Natural killer cell (primary cell): Measurements from ENCODE around the gene MRPS6. TPM values are rescaled to one million over a fixed set of nuclear protein-coding genes. Genes with fewer than 3 reads are reported as not detected.

Source experiments
- ATAC-seq, 3 donors: fragments of 150-1000 bp in 2 of 3; fragments of 200-7000 bp in 1 of 3; cut with Tn5 transposase; 1 replicate in 1 of 3; 2 replicates in 2 of 3; pipeline ENCODE4 v1.10.0; 2021; ENCODE audit warnings: mild to moderate bottlenecking in 2 of 3, moderate library complexity in 2 of 3
- DNase-seq, 2 donors: peaks; one replicate each; pipeline versions ENCODE4 v3.0.0 to v3.0.0-alpha.2; 2013 to 2021; ENCODE audit warnings: mixed read lengths in 1 of 2
- H3K27ac ChIP-seq: one replicate; pipeline ENCODE4 v1.5.1; 2013; ENCODE audit warnings: mild to moderate bottlenecking, low read length
- H3K27me3 ChIP-seq: one replicate; pipeline ENCODE4 v1.6.1; 2013; ENCODE audit warnings: low read length; ENCODE audit not compliant: control insufficient read depth, insufficient read depth
- H3K36me3 ChIP-seq: one replicate; pipeline ENCODE4 v1.6.1; 2013; ENCODE audit warnings: low read length; ENCODE audit not compliant: control insufficient read depth, insufficient read depth
- H3K4me1 ChIP-seq: one replicate; pipeline ENCODE4 v1.6.1; 2013; ENCODE audit warnings: low read length; ENCODE audit not compliant: control insufficient read depth, insufficient read depth
- H3K4me3 ChIP-seq: one replicate; pipeline ENCODE4 v1.5.1; 2013; ENCODE audit warnings: low read length
- H3K9me3 ChIP-seq: one replicate; pipeline ENCODE4 v1.6.1; 2013; ENCODE audit warnings: low read length; ENCODE audit not compliant: control insufficient read depth, insufficient read depth
- H3K27ac Mint-ChIP-seq, 2 donors: one replicate each; pipeline ENCODE4 v1.8.0; 2022; ENCODE audit warnings: mild to moderate bottlenecking in 2 of 2, mixed read lengths in 2 of 2, moderate library complexity in 1 of 2
- H3K27me3 Mint-ChIP-seq, 2 donors: one replicate each; pipeline ENCODE4 v1.8.0; 2022; ENCODE audit warnings: low read depth in 2 of 2, mixed read lengths in 2 of 2
- H3K36me3 Mint-ChIP-seq: one replicate; pipeline ENCODE4 v1.8.0; 2022; ENCODE audit warnings: mixed read lengths
- H3K4me1 Mint-ChIP-seq, 2 donors: one replicate each; pipeline ENCODE4 v1.8.0; 2022; ENCODE audit warnings: mixed read lengths in 2 of 2
- H3K4me3 Mint-ChIP-seq: one replicate; pipeline ENCODE4 v1.8.0; 2022; ENCODE audit warnings: mild to moderate bottlenecking, moderate library complexity, mixed read lengths
- H3K9me3 Mint-ChIP-seq, 2 donors: one replicate each; pipeline ENCODE4 v1.8.0; 2022; ENCODE audit warnings: mixed read lengths in 2 of 2
- CTCF ChIP-seq: fragments of 200-600 bp; IDR thresholded peaks from one replicate; pipeline ENCODE4 v1.8.0; 2022; ENCODE audit warnings: antibody characterized with exemption
- WGBS: methylation state at CpG from one replicate; pipeline ENCODE4 v1.1.7; 2013; ENCODE audit warnings: missing lambda C conversion rate; ENCODE audit not compliant: insufficient coverage; 5-methylcytosine and 5-hydroxymethylcytosine counted together
- intact Hi-C: fragments of 100-400 bp; cut with micrococcal nuclease; formaldehyde crosslinking; loops from one replicate; pipeline ENCODE4 v1.14.2; 2022
- total RNA-seq, 4 donors: library from RNA; stranded (reverse); fragments of 120-200 nt in 1 of 4; gene quantifications; one replicate each; pipeline versions ENCODE4 v1.2.3 to v1.2.4, GENCODE V29; 2013 to 2022

Gene MRPS6
- total RNA-seq, 3 donors from 2014 or later (not counting 1 experiment from before 2014, with no cell fraction given) = 42.7 to 54.5 (median 44.3) TPM

GRCh38 chr21:34128674-34129038, 55.3 kb downstream of the MRPS6 start:
- peaks cover 32% of the 10 kb centered on the region for H3K4me1 ChIP-seq
- intact Hi-C loops = no loop called here

GRCh38 chr21:34129039-34129891, 55.9 kb downstream of the MRPS6 start:
- WGBS = 57% methylated on average over 17 of the region's 17 CpGs
- Mint-ChIP-seq H3K27me3 (no peaks in the 10 kb centered on the region), H3K27ac (peak overlapping the region; percentile 73 to 83), H3K36me3 (peaks cover 17% of the 10 kb centered on the region), H3K9me3 (no peaks in the 10 kb centered on the region), H3K4me1 (peaks cover 87 to 89% of the 10 kb centered on the region in 2 donors), H3K4me3 (peak overlapping the region; percentile 18)
- Histone ChIP-seq H3K27me3 (no peaks in the 10 kb centered on the region), H3K4me1 (peaks cover 35% of the 10 kb centered on the region), H3K9me3 (no peaks in the 10 kb centered on the region), H3K36me3 (peaks cover 29% of the 10 kb centered on the region), H3K4me3 (no peak overlapping the region), H3K27ac (peak overlapping the region; percentile 1)
- peak in 1 of 2 donors; percentile 83 for DNase-seq
- ATAC-seq = peak; percentile 74 to 92 (median 91)
- no peak for TF ChIP-seq CTCF
- intact Hi-C loops = no loop called here

More at GRCh38 chr21:34128674-34129038, 55.3 kb downstream of the MRPS6 start:
- Histone ChIP-seq H3K36me3 (peaks cover 29% of the 10 kb centered on the region), H3K27me3 (no peaks in the 10 kb centered on the region), H3K27ac (no peak overlapping the region), H3K4me3 (no peak overlapping the region), H3K9me3 (no peaks in the 10 kb centered on the region)
- peaks cover 90 to 92% of the 10 kb centered on the region in 2 donors for H3K4me1 Mint-ChIP-seq
- peak overlapping the region; percentile 14 for H3K4me3 Mint-ChIP-seq
- ATAC-seq = no peak
- peak overlapping the region; percentile 73 to 83 for H3K27ac Mint-ChIP-seq
- H3K36me3 Mint-ChIP-seq = peaks cover 17% of the 10 kb centered on the region
- 92% methylated on average over 3 of the region's 3 CpGs for WGBS
- no peak for DNase-seq
- TF ChIP-seq CTCF = no peak
- H3K27me3 Mint-ChIP-seq = no peaks in the 10 kb centered on the region
- no peaks in the 10 kb centered on the region for H3K9me3 Mint-ChIP-seq

GRCh38 chr21:34129901-34130715, 56.7 kb downstream of the MRPS6 start:
- intact Hi-C loops = loop anchor here (10.0 kb wide), 1 partner anchor 75 kb away; no protein-coding TSS in a partner anchor
- Histone ChIP-seq H3K9me3 (no peaks in the 10 kb centered on the region), H3K4me1 (peaks cover 35% of the 10 kb centered on the region), H3K36me3 (peaks cover 28% of the 10 kb centered on the region), H3K27me3 (no peaks in the 10 kb centered on the region), H3K4me3 (no peak overlapping the region), H3K27ac (no peak overlapping the region)
- no peaks in the 10 kb centered on the region for H3K27me3 Mint-ChIP-seq
- no peaks in the 10 kb centered on the region for H3K9me3 Mint-ChIP-seq
- no peak for DNase-seq
- H3K4me1 Mint-ChIP-seq = peaks cover 86 to 87% of the 10 kb centered on the region in 2 donors
- ATAC-seq = no peak
- no peak for TF ChIP-seq CTCF
- peak overlapping the region; percentile 18 for H3K4me3 Mint-ChIP-seq
- H3K36me3 Mint-ChIP-seq = peaks cover 13% of the 10 kb centered on the region
- WGBS = 63% methylated on average over 5 of the region's 5 CpGs
- peak overlapping the region; percentile 73 to 83 for H3K27ac Mint-ChIP-seq
